Thoracic aorta (tissue), 2 donors: ENCODE results near the gene GOLGA3. TPM values are rescaled to one million over a fixed set of nuclear protein-coding genes. Genes with fewer than 3 reads are reported as not detected.

Experiments used
- ATAC-seq: fragments of 150-250 bp; one replicate; pipeline ENCODE4 v1.8.0; 2017; ENCODE audit warnings: low read depth; ENCODE audit not compliant: insufficient number of reproducible peaks, low FRiP score
- DNase-seq: peaks from one replicate; pipeline ENCODE4 v3.0.0-alpha.2; 2020; ENCODE audit warnings: low spot score
- H3K27ac ChIP-seq, 2 donors: fragments of 200-600 bp; sonication (generic); 1 replicate in 1 of 2; 2 replicates in 1 of 2; pipeline ENCODE4 v1.5.1; 2016; ENCODE audit warnings: mild to moderate bottlenecking in 2 of 2, moderate library complexity in 2 of 2
- H3K27me3 ChIP-seq: fragments of 200-600 bp; sonication (generic); replicated peaks from 2 replicates; pipeline ENCODE4 v1.6.0; 2016; ENCODE audit warnings: mild to moderate bottlenecking; ENCODE audit not compliant: insufficient read depth
- H3K36me3 ChIP-seq: fragments of 200-600 bp; sonication (generic); one replicate; pipeline ENCODE4 v1.5.1; 2016
- H3K4me1 ChIP-seq, 2 donors: fragments of 200-600 bp; sonication (generic); 1 replicate in 1 of 2; 2 replicates in 1 of 2; pipeline versions ENCODE4 v1.5.1 to v1.6.0; 2016; ENCODE audit warnings: low read depth in 2 of 2, mild to moderate bottlenecking in 1 of 2; ENCODE audit not compliant: control insufficient read depth in 1 of 2
- H3K4me3 ChIP-seq: fragments of 200-600 bp; sonication (generic); 2 replicates; pipeline ENCODE4 v1.5.1; 2016; ENCODE audit warnings: mild to moderate bottlenecking
- H3K9me3 ChIP-seq: fragments of 200-600 bp; sonication (generic); 2 replicates; pipeline ENCODE4 v1.5.1; 2016
- CTCF ChIP-seq: fragments of 200-600 bp; sonication (generic); IDR thresholded peaks from one replicate; pipeline ENCODE4 v1.5.1; 2019; ENCODE audit warnings: antibody characterized with exemption
- total RNA-seq, 2 donors: library from RNA; depleted of rRNA; stranded (reverse); fragments of >200 nt; gene quantifications; one replicate each; pipeline versions ENCODE4 v1.1.0 to v1.2.3, GENCODE V29; 2016

Gene GOLGA3
- total RNA-seq, 2 donors from 2014 or later: 125 to 137 TPM

DNA sequence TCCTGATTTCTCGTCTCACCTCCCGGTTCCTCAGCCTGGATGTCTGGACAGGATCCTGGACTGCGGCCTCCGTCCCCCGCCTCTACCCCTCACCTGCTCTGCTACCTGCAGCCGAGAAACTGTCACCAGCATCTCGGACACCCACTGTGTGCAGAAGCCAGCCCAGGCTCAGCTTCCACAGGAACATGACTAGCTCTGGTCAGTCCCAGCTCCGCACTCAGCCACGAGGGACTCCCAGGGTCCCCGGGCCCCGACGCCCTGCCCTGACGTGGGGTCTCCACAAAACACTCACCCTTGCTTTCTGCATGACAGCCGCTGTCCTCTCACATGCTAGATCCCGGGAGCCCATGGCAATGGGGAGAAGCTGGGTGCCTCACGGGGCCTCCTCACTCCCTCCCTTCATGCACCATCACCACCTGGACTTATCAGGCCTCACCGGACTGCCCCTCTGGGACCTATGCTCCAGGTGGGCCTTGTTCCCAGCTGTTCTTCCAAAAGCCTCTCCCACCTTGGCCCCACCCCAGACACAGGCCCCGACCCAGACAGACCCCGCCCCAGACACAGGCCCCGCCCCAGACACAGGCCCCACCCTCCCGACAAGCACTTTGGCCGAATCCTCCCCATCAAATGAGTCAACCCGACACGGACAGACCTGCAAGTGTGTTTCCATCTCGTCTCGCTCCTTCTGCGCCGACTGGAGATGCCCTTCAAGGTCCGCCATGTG lies 40.1 kb downstream of the GOLGA3 start:
- H3K4me3 ChIP-seq: no peak overlapping the region
- peaks cover 63% of the 10 kb centered on the region for H3K36me3 ChIP-seq
- no peaks in the 10 kb centered on the region for H3K9me3 ChIP-seq
- H3K4me1 ChIP-seq: no peaks in the 10 kb centered on the region
- no peak overlapping the region for H3K27ac ChIP-seq
- H3K27me3 ChIP-seq: no peaks in the 10 kb centered on the region
- TF ChIP-seq CTCF: no peak
- ATAC-seq (no peak), DNase-seq (no peak)

DNA sequence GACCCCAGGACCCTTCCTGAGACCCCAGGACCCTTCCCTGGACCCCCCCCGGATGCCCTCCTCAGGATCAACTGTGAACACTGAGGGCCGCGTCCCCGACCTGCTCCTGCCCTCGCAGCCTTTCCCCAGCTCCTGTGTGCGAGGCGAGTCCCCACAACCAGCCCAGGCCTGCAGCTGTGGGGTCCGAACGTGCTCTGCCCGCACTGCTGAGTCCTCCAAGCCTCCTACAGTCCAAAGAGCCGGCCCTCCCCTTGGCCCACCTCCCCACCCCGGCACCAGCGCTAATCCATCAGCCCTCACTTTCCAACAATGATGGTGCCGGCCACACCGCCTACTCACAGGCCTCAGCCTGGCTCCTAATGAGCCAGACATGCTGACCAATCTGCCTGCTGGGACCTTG lies 40.8 kb downstream of the GOLGA3 start:
- H3K27me3 ChIP-seq: no peaks in the 10 kb centered on the region
- peaks cover 67% of the 10 kb centered on the region for H3K36me3 ChIP-seq
- no peaks in the 10 kb centered on the region for H3K4me1 ChIP-seq
- DNase-seq: no peak
- no peak for TF ChIP-seq CTCF
- no peak for ATAC-seq
- H3K27ac ChIP-seq: no peak overlapping the region
- no peak overlapping the region for H3K4me3 ChIP-seq
- no peaks in the 10 kb centered on the region for H3K9me3 ChIP-seq

GRCh38 chr12:132786192-132786591 lies 42.5 kb downstream of the GOLGA3 start:
- no peaks in the 10 kb centered on the region for H3K27me3 ChIP-seq
- DNase-seq: no peak

GRCh38 chr12:132784580-132784979 lies 44.1 kb downstream of the GOLGA3 start:
- Histone ChIP-seq H3K9me3 (no peaks in the 10 kb centered on the region), H3K27me3 (no peaks in the 10 kb centered on the region), H3K4me3 (no peak overlapping the region), H3K27ac (no peak overlapping the region), H3K36me3 (peaks cover 84% of the 10 kb centered on the region), H3K4me1 (no peaks in the 10 kb centered on the region)
- ATAC-seq: no peak
- no peak for DNase-seq
- TF ChIP-seq CTCF: no peak

More at GRCh38 chr12:132786192-132786591, 42.5 kb downstream of the GOLGA3 start:
- H3K9me3 ChIP-seq: no peaks in the 10 kb centered on the region
- no peak overlapping the region for H3K27ac ChIP-seq
- H3K4me1 ChIP-seq: no peaks in the 10 kb centered on the region
- TF ChIP-seq CTCF: no peak
- H3K4me3 ChIP-seq: no peak overlapping the region
- no peak for ATAC-seq
- H3K36me3 ChIP-seq: peaks cover 79% of the 10 kb centered on the region

DNA sequence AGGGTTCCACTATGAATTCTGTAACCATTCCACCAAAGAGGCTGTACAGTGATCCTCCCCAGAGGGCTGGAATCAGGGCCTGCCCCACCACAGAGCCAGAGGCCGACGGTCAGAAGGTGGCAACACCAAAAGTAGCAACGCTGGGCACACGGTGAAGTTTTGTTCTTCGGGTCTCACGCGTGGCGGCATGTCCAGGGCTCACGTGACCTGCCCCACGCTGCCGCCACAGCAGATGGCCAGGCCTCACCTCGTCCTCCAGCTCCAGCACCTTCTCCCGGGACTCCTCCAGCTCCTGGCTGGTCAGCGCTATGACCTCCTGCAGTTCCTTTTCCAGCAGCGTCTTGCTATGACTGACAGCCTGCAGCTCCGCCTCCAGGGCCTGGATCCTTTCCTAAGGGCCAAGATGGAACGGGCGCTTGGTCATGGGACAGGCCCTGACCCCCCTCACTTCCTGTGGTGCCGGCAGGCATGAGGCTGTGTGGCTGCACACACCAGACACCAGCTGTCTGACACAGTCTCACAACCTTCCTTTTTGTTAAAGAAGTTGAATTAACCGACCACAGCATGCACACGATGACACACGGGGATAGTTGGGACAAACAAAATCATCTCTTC lies 44.6 kb downstream of the GOLGA3 start:
- Histone ChIP-seq H3K27ac (no peak overlapping the region), H3K36me3 (peaks cover 81% of the 10 kb centered on the region)
- no peak for ATAC-seq

More for the DNA sequence above, 44.6 kb downstream of the GOLGA3 start:
- no peaks in the 10 kb centered on the region for H3K4me1 ChIP-seq
- no peak for DNase-seq
- no peak for TF ChIP-seq CTCF
- H3K9me3 ChIP-seq: no peaks in the 10 kb centered on the region
- H3K27me3 ChIP-seq: no peaks in the 10 kb centered on the region
- H3K4me3 ChIP-seq: no peak overlapping the region
